Ovary (tissue), 9 donors: ENCODE results near the gene ST7. TPM values are rescaled to one million over a fixed set of nuclear protein-coding genes. Genes with fewer than 3 reads are reported as not detected.

ENCODE experiments used
- DNase-seq, 5 donors: peaks; one replicate each; pipeline ENCODE4 v3.0.0-alpha.2; 2019 to 2020
- H3K27ac ChIP-seq, 2 donors: fragments of 200-600 bp; one replicate each; pipeline versions ENCODE4 v1.5.1 to v1.8.0; 2019 to 2022
- H3K27me3 ChIP-seq: fragments of 200-600 bp; one replicate; pipeline ENCODE4 v1.8.0; 2022
- H3K36me3 ChIP-seq: fragments of 200-600 bp; sonication (generic); one replicate; pipeline ENCODE4 v1.5.1; 2019
- H3K4me1 ChIP-seq: one replicate; pipeline ENCODE4 v1.8.1; 2013; ENCODE audit warnings: mild to moderate bottlenecking, moderate library complexity; ENCODE audit not compliant: insufficient read depth
- H3K4me3 ChIP-seq: fragments of 200-600 bp; sonication (generic); one replicate; pipeline ENCODE4 v1.5.1; 2017
- H3K9me3 ChIP-seq, 2 donors: fragments of 200-600 bp in 1 of 2; sonication (generic) in 1 of 2; one replicate each; pipeline versions ENCODE4 v1.5.1 to v1.8.1; 2013 to 2019; ENCODE audit warnings: mild to moderate bottlenecking in 1 of 2, moderate library complexity in 1 of 2
- CTCF ChIP-seq, 3 donors: fragments of 450-650 bp in 2 of 3; fragments of 200-600 bp in 1 of 3; IDR thresholded peaks; one replicate each; pipeline versions ENCODE4 v1.5.1 to v1.8.0; 2016 to 2022; ENCODE audit warnings: antibody characterized with exemption in 3 of 3, mild to moderate bottlenecking in 1 of 3
- EP300 ChIP-seq: sonication (generic); formaldehyde crosslinking; IDR thresholded peaks from one replicate; pipeline ENCODE4 v1.6.1; 2017; ENCODE audit warnings: antibody characterized with exemption
- POLR2A ChIP-seq: fragments of 450-650 bp; IDR thresholded peaks from one replicate; pipeline ENCODE4 v1.6.1; 2017; ENCODE audit warnings: antibody characterized with exemption, mild to moderate bottlenecking, moderate library complexity
- WGBS, 3 donors: extraction: QIAGEN DNeasy Blood & Tissue Kit in 1 of 3; methylation state at CpG; one replicate each; pipeline versions ENCODE4 v1.1.5 to v1.1.7; 2013 to 2017; 5-methylcytosine and 5-hydroxymethylcytosine counted together
- intact Hi-C, 4 donors: fragments of 100-400 bp; cut with DNase I; formaldehyde crosslinking; loops; one replicate each; pipeline versions ENCODE4 v1.11.0 to v1.15.1; 2022 to 2023
- polyA plus RNA-seq, 2 donors: library from polyadenylated mRNA; stranded (reverse); fragments of 200-250 nt in 1 of 2; fragments of 350-450 nt in 1 of 2; fragmentation: Illumina TruSeq in 1 of 2; extraction: RNeasy Lipid Tissue Mini Kit (QIAGEN cat#74804) in 1 of 2; gene quantifications; one replicate each; pipeline ENCODE4 v1.2.3, GENCODE V29; 2013 to 2014
- total RNA-seq, 7 donors: library from RNA; depleted of rRNA in 2 of 7; stranded (reverse); fragments of >200 nt in 2 of 7; fragmentation: NEBNext Ultra II Directional in 3 of 7; extraction: Animal tissue kit (Norgen Biotek cat#: 25700) in 3 of 7; gene quantifications; one replicate each; pipeline versions ENCODE4 v1.1.0 to v1.2.4, GENCODE V29; 2016 to 2023
- donor health status: DM: no; HTN: no; CAD: no; lungs with moderate emphysema.
- donor health status: DM: no; HTN: no; CAD: no.
- donor health status: Bipolar disorder and iron deficiency.
- donor health status: DM: yes; HTN: yes; CAD: no.
- donor health status: DM: no; HTN: no; CAD: no.
- donor health status: DM: yes; HTN: yes; CAD: no.

Gene ST7
- total and polyA plus RNA-seq, 9 donors, result 14.1 to 37.7 (median 18.8) TPM

GRCh38 chr7:117146511-117146910, 193.2 kb downstream of the ST7 start:
- intact Hi-C loops, result no loop called here
- 94 to 95% (median 95%) methylated on average over 3 of the region's 3 CpGs for WGBS, 3 donors
- TF ChIP-seq CTCF (IDR thresholded peaks at IDR 0.05) (no peak), EP300 (no peak), POLR2A (no peak)
- Histone ChIP-seq H3K36me3 (no peaks in the 10 kb centered on the region), H3K27ac (no peak overlapping the region), H3K4me1 (no peaks in the 10 kb centered on the region), H3K4me3 (no peak overlapping the region), H3K9me3 (no peaks in the 10 kb centered on the region), H3K27me3 (no peaks in the 10 kb centered on the region)
- DNase-seq, result no peak

- Histone ChIP-seq H3K9me3 (no peaks in the 10 kb centered on the region), H3K27ac (no peak overlapping the region), H3K27me3 (no peaks in the 10 kb centered on the region), H3K36me3 (no peaks in the 10 kb centered on the region), H3K4me1 (no peaks in the 10 kb centered on the region), H3K4me3 (no peak overlapping the region)
- no peak for TF ChIP-seq CTCF (IDR thresholded peaks at IDR 0.05)
- no peak for TF ChIP-seq POLR2A
- no peak for DNase-seq
- WGBS, 3 donors, result 93 to 95% (median 93%) methylated on average over 4 of the region's 4 CpGs
- intact Hi-C loops, result no loop called here
Measured at GRCh38 chr7:117148971-117149370, 195.7 kb downstream of the ST7 start.

DNA sequence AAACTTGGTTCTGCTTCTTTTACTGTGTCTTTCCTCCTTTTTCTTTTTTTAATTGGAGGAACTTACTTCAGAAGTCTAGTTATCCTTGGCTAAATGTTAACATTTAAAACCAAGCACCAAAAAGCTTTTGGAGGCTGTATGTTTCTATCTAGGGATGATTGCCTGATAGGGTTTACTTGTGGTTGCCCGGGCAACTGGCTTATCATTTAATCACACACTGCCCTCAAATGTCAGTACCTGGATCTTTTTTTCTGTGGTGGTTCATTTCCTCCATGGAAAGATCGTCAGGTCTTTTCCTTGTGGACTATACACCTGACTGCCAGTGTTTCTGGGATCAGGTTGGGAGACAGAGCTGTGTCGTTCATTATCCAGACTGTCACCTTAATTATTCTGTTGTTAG, 196.4 kb downstream of the ST7 start:
- 61 to 96% (median 95%) methylated on average over 3 of the region's 3 CpGs for WGBS, 3 donors
- H3K36me3 ChIP-seq, result no peaks in the 10 kb centered on the region
- intact Hi-C loops, result no loop called here
- H3K4me3 ChIP-seq, result no peak overlapping the region
- H3K27me3 ChIP-seq, result no peaks in the 10 kb centered on the region
- H3K9me3 ChIP-seq, result no peaks in the 10 kb centered on the region
- no peak for DNase-seq
- H3K27ac ChIP-seq, result no peak overlapping the region
- no peak for TF ChIP-seq EP300
- TF ChIP-seq CTCF (IDR thresholded peaks at IDR 0.05), result no peak
- no peak for TF ChIP-seq POLR2A
- H3K4me1 ChIP-seq, result no peaks in the 10 kb centered on the region

GRCh38 chr7:117152213-117153007, 199.1 kb downstream of the ST7 start:
- no peak overlapping the region for H3K4me3 ChIP-seq
- 93 to 94% (median 94%) methylated on average over 3 of the region's 3 CpGs for WGBS, 3 donors
- TF ChIP-seq CTCF (IDR thresholded peaks at IDR 0.05), result no peak
- no peak for TF ChIP-seq EP300
- TF ChIP-seq POLR2A, result no peak
- no peaks in the 10 kb centered on the region for H3K9me3 ChIP-seq
- peaks cover under 1% of the 10 kb centered on the region for H3K4me1 ChIP-seq
- no peak for DNase-seq
- H3K36me3 ChIP-seq, result no peaks in the 10 kb centered on the region
- intact Hi-C loops, result no loop called here
- H3K27ac ChIP-seq, result no peak overlapping the region
- no peaks in the 10 kb centered on the region for H3K27me3 ChIP-seq
